ENCODE measurements around the gene ZNF580. TPM values are rescaled to one million over a fixed set of nuclear protein-coding genes. Genes with fewer than 3 reads are reported as not detected.

ZNF580 gene
- total and polyA plus RNA-seq, 9 of the 15 experiments (the other 6 are each of a cell fraction or from before 2014, with no cell fraction given), result 2.3 to 47.4 (median 6.0) TPM

- POLR2A ChIA-PET, result interaction anchor here (0.6 to 3.4 kb wide), 18 partner anchors 11 to 515 kb away, joined by 3 to 22 read pairs (median 4); partner anchors contain the start of genes U2AF2 and ZNF579
- Histone ChIP-seq H3K9me1 (ENCODE audit: control insufficient read depth, insufficient read depth, low read length) (no peaks in the 10 kb centered on the region), H2AFZ (ENCODE audit: low read depth, low read length) (peak within 1 kb of the TSS; percentile 100), H3K9ac (ENCODE audit: insufficient read depth in 1 of 2, low read depth in 2 of 2, low read length in 2 of 2) (peak within 1 kb of the TSS; percentile 96 to 99), H3K27ac (ENCODE audit: extremely low read depth, low read depth, low read length) (peak within 1 kb of the TSS; percentile 100), H3K9me3 (replicated peaks; ENCODE audit: control insufficient read depth, insufficient read depth, low read depth, low read length) (peaks cover 5% of the 10 kb centered on the region; the same call in 1 of the 2 replicates), H3K27me3 (ENCODE audit: control insufficient read depth in 2 of 2, insufficient read depth in 2 of 2, low read length in 2 of 2) (no peaks in the 10 kb centered on the region), H4K20me1 (replicated peaks; ENCODE audit: control insufficient read depth, insufficient read depth, low read length) (no peaks in the 10 kb centered on the region), H3K79me2 (ENCODE audit: control insufficient read depth, insufficient read depth, low read length) (peaks cover 18% of the 10 kb centered on the region), H3K4me3 (peak within 1 kb of the TSS; percentile 60), H3K4me2 (ENCODE audit: insufficient read depth, low read length) (peak within 1 kb of the TSS; percentile 99), H3K4me1 (replicated peaks in 1 of 2; ENCODE audit: control insufficient read depth in 2 of 2, insufficient read depth in 2 of 2, low read length in 2 of 2) (peaks cover 24 to 38% of the 10 kb centered on the region in 2 experiments; a peak in 4 of 5 replicates), H3K36me3 (ENCODE audit: control insufficient read depth, insufficient read depth, low read length) (peaks cover 24% of the 10 kb centered on the region; the same call in 2 of the 3 replicates)
- peak; percentile 72 to 99 (median 83) for DNase-seq (ENCODE audit: extremely low read depth in 1 of 4, low spot score in 3 of 4)
- intact Hi-C loops (cut with micrococcal nuclease), result no loop called here
- ATAC-seq, result peak; percentile 90
- CTCF ChIA-PET (ENCODE audit: low intra/inter-chr PET ratio), result no interaction called here
- FAIRE-seq, result peak; percentile 90
- BruUV-seq (replicated peaks), result no TSS peak
- in situ Hi-C loops (cut with MboI), result no loop called here
- under 1% methylated on average over 19 of the region's 23 CpGs for WGBS (ENCODE audit: insufficient coverage, low coverage, missing lambda C conversion rate)
- TF ChIP-seq EP300 (IDR thresholded peaks at IDR 0.05; ENCODE audit: low read length) (peak; percentile 21; the same call in 1 of the 2 replicates), TAF1 (IDR thresholded peaks at IDR 0.05; ENCODE audit: control insufficient read depth, extremely low read depth, insufficient read depth, low read length, severe bottlenecking) (peak; percentile 38), MCM7 (IDR thresholded peaks at IDR 0.05) (no peak), POLR3G (IDR thresholded peaks at IDR 0.05; ENCODE audit: extremely low read depth, insufficient read length, insufficient replicate concordance) (no peak), HOMEZ (CRISPR knock-in tag; IDR thresholded peaks at IDR 0.05) (no peak), E2F5 (CRISPR knock-in tag; IDR thresholded peaks at IDR 0.05) (no peak), DDX20 (tag; IDR thresholded peaks at IDR 0.05; ENCODE audit: low read depth) (no peak), ZKSCAN3 (CRISPR knock-in tag; IDR thresholded peaks at IDR 0.05) (no peak), FOXO4 (CRISPR knock-in tag; IDR thresholded peaks at IDR 0.05) (no peak), SNRNP70 (optimal IDR thresholded peaks at IDR 0.05; ENCODE audit: low read depth, low read length) (no peak), MXD1 (CRISPR knock-in tag; IDR thresholded peaks at IDR 0.05; ENCODE audit: borderline replicate concordance, poor library complexity, severe bottlenecking) (no peak), FOXP1 (CRISPR knock-in tag; IDR thresholded peaks at IDR 0.05) (peak; percentile 88; the same call in 1 of the 2 replicates), ILK (tag; IDR thresholded peaks at IDR 0.05; ENCODE audit: borderline replicate concordance, low read depth) (no peak), U2AF2 (optimal IDR thresholded peaks at IDR 0.05; ENCODE audit: low read depth, low read length) (no peak), THRA (IDR thresholded peaks at IDR 0.05) (no peak), TEAD4 (IDR thresholded peaks at IDR 0.05; ENCODE audit: low read length) (no peak), TEAD4 (CRISPR knock-in tag; IDR thresholded peaks at IDR 0.05; ENCODE audit: borderline replicate concordance) (no peak), CC2D1A (IDR thresholded peaks at IDR 0.05) (no peak)
Measured at GRCh38 chr19:55599468-55599841, 41.3 kb upstream of the ZNF580 start, which contains the start of gene FIZ1. Gene FIZ1, minus strand, starts transcription at chr19:55599517. Its CDS starts 1,652 bp downstream, at chr19:55597865.
